ENCODE results near the gene RACK1. TPM values are rescaled to one million over a fixed set of nuclear protein-coding genes. Genes with fewer than 3 reads are reported as not detected.

Gene RACK1
- total and polyA plus RNA-seq, 2 donors = 2,408 to 2,993 TPM

DNA sequence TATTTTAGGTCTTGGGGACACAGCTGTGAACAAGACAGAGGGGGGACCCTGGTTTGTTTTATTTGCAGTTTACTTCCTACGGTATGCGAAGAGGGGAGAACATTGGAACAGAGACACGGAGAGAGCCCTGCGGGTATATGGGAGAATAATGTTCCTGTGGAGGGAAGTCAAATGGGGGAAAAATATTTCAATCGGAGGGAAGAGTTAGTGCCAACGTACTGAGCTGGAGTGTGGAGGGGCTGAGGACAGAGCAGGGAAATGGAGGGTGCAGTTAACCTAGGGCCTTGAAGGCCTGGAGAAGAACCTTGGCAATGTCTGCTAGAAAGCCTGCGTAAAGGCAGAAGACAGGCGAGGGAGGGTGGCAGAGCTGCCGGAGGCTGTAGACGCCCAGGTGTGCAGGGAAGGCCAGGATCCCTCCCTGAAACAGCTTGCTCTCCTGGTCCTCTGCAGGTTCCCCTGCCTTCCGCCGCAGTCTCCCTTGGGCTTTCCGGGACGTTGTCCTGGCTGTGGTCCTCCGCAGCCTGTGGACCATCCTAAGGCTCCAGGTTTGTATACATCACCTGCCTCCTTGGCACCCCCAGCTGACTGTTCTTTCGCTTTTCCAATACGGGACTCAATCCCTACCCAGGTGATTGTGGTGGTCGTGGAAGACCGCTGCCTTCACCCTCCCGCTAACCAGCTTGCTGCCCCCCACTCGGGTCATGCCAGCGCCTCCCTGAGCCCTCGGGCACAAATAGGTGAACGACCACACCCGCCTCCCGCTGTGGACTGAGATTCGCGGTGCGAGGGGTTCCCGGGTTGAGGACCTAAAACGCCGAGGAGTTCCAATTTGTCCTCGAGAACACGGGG lies 1.9 kb upstream of the RACK1 start:
- Histone ChIP-seq H3K27ac (ENCODE audit: low read depth) (peak overlapping the region; percentile 90), H3K4me1 (ENCODE audit: insufficient read depth) (peaks cover 2% of the 10 kb centered on the region), H3K36me3 (ENCODE audit: insufficient read depth) (peaks cover 6% of the 10 kb centered on the region), H3K4me3 (ENCODE audit: low read depth, low read length) (peak overlapping the region; percentile 78)
- WGBS = 33% methylated on average over 34 of the region's 34 CpGs
- DNase-seq (ENCODE audit: extremely low spot score) = no peak

DNA sequence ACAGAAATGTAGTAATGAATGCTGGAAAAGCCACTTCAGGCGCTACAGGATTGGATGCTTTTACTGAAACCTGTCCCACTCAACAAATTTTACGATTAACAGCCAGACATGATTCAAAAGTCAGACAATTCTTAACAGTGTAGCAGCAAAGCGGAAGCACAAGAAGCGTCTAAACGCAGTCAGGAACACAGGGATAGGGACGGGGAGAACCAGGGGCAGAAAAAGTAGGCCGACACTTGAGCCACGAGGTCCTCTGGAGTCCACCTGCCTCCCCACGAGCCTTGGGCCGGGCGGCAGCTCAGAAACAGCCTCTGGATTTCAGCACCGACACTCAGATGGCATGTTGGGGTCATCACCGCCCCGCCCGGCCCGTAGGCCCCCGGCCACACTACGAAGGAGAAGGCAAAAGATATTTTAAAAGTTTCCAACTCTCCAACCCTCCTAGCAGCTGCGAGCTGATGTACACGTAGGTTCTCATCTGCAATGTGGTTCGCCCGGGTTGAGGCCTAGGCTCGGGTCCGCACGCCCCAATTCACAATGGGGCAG lies 615 bp downstream of the RACK1 start:
- Histone ChIP-seq H3K4me1 (ENCODE audit: insufficient read depth) (peaks cover 2% of the 10 kb centered on the region), H3K36me3 (ENCODE audit: insufficient read depth) (peaks cover 6% of the 10 kb centered on the region), H3K4me3 (ENCODE audit: low read depth, low read length) (peak overlapping the region; percentile 66), H3K27ac (ENCODE audit: low read depth) (peak overlapping the region; percentile 77)
- no peak for DNase-seq (ENCODE audit: extremely low spot score)
- WGBS = 1% methylated on average over 25 of the region's 25 CpGs

DNA sequence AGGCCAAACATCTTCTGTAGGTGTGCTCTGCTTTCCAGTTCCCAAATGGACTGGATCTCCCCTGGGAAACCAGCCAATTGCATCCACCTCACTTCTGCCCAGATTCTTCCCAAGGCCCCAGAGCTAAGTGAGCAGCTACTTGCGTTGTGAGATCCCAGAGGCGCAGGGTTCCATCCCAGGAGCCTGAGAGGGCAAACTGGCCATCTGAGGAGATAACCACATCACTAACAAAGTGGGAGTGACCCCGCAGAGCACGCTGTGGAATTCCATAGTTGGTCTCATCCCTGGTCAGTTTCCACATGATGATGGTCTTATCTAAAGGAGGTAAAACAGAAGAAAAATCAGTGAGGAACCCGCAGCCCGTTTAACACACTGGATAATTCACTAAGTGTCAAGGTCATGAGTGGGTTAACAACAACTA lies 1.7 kb downstream of the RACK1 start:
- H3K36me3 ChIP-seq (ENCODE audit: insufficient read depth) = peaks cover 6% of the 10 kb centered on the region
- 37% methylated on average over 6 of the region's 6 CpGs for WGBS
- no peak for DNase-seq (ENCODE audit: extremely low spot score)

DNA sequence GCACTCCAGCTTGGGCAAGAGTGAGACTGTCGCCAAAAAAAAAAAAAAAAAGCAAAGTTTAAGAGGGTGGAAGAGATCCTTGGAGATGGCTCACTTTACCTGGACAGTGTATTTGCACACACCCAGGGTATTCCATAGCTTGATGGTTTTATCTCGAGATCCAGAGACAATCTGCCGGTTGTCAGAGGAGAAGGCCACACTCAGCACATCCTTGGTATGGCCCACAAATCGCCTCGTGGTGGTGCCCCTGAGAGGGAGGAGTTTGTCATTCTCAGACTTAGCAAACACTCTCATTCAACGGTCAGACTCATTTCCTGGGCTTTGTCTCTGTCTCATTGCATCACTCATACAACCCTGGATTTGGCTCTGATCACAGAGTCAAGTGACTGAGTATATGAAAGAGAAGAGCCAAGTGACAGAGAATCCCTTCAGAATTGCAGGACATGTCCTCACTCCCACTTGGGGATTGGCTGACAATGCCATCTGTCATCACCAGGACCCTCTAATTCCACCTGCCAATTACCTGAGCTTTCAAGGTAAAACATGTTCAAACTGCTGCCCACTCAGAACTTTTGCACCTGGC lies 2.2 kb downstream of the RACK1 start:
- Histone ChIP-seq H3K4me1 (ENCODE audit: insufficient read depth) (peaks cover 2% of the 10 kb centered on the region), H3K4me3 (ENCODE audit: low read depth, low read length) (no peak overlapping the region), H3K36me3 (ENCODE audit: insufficient read depth) (peaks cover 6% of the 10 kb centered on the region), H3K27ac (ENCODE audit: low read depth) (no peak overlapping the region)
- no peak for DNase-seq (ENCODE audit: extremely low spot score)
- WGBS = 51% methylated on average over 6 of the region's 6 CpGs

More for the DNA sequence above, 1.7 kb downstream of the RACK1 start:
- Histone ChIP-seq H3K4me1 (ENCODE audit: insufficient read depth) (peaks cover 2% of the 10 kb centered on the region), H3K27ac (ENCODE audit: low read depth) (no peak overlapping the region), H3K4me3 (ENCODE audit: low read depth, low read length) (no peak overlapping the region)

DNA sequence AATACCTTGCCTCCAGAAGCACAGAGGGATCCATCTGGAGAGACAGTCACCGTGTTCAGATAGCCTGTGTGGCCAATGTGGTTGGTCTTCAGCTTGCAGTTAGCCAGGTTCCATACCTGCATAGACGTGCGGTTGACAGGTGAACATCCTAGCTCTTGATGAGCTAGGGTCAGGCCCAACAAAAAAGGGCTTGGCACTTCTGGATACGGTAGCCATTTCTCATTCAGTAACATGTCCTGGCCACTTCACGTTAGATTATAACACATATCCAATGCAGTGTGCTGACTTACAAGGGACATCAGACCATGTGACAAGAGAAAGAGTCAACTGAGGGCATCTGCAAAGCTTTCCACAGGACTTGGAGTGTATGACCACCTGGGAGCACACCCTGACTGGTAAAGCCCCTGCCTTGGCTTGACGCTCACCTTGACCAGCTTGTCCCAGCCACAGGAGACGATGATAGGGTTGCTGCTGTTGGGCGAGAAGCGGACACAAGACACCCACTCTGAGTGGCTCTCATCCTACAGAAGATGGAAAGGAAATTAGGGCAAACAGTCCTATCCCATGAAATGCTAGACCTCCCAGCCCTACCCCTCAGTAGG lies 4.5 kb downstream of the RACK1 start:
- 93% methylated on average over 9 of the region's 9 CpGs for WGBS
- peaks cover 6% of the 10 kb centered on the region for H3K36me3 ChIP-seq (ENCODE audit: insufficient read depth)
- DNase-seq (ENCODE audit: extremely low spot score) = no peak
- no peak overlapping the region for H3K27ac ChIP-seq (ENCODE audit: low read depth)
- H3K4me1 ChIP-seq (ENCODE audit: insufficient read depth) = no peaks in the 10 kb centered on the region
- H3K4me3 ChIP-seq (ENCODE audit: low read depth, low read length) = no peak overlapping the region

DNA sequence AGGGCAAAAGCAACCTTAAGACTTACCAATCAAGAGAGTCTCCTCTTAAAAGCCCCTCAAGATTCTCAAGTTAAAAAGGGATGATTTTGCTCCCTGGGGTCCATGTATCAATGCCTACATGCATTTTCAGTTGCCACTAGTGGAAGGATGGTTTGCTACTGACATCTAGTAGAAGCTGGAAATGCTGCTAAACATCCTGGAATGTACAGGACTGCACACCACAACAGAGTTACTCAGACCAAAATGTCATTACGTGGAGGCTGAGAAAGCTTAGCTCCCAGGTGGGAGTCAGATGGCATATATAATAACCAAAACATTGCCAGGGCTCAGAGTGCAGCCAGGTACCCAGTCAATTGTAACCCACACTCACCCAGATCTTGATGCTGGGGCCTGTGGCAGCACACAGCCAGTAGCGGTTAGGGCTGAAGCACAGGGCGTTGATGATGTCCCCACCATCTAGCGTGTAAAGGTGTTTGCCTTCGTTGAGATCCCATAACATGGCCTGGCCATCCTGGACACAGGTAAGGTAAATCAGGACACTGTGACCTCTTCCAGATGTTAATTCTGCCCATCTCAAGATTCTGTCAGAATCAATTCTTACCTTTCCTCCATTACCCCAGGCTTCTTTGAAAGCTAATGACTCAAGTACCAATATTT lies 5.8 kb downstream of the RACK1 start:
- no peaks in the 10 kb centered on the region for H3K4me1 ChIP-seq (ENCODE audit: insufficient read depth)
- WGBS = 88% methylated on average over 5 of the region's 5 CpGs
- no peak for DNase-seq (ENCODE audit: extremely low spot score)
- no peak overlapping the region for H3K27ac ChIP-seq (ENCODE audit: low read depth)
- peaks cover 6% of the 10 kb centered on the region for H3K36me3 ChIP-seq (ENCODE audit: insufficient read depth)
- no peak overlapping the region for H3K4me3 ChIP-seq (ENCODE audit: low read depth, low read length)

DNA sequence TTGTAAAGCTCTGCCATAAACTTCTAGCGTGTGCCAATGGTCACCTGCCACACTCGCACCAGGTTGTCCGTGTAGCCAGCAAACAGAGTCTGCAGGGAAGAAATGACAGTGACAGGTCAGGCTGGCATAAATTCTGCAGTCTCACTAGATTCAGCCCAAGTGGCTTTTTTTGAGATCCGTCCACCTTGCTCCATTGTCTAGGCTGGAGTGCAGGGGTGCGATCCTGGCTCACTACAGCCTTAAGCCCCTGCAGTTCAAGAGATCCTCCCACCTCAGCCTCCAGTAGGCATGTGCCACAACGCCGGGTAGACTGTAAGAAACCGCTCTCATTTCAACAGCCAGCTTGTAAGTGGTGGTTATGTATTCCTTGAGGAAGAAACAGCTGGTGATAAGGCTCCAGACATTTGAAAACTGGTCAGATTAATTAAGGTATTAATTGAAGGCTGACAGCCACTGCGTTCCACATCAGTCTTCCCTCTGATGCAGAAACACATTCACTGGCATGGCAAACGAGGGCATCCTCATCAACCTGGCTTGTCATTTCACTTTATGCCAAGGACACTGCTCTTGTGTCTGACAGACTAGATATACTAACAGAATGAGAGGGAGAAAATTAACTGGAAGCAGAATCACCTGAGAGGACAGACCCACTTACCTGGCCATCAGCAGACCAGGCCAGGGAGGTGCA lies 6.6 kb downstream of the RACK1 start:
- Histone ChIP-seq H3K36me3 (ENCODE audit: insufficient read depth) (peaks cover 6% of the 10 kb centered on the region), H3K27ac (ENCODE audit: low read depth) (peak overlapping the region; percentile 42), H3K4me1 (ENCODE audit: insufficient read depth) (no peaks in the 10 kb centered on the region), H3K4me3 (ENCODE audit: low read depth, low read length) (no peak overlapping the region)
- no peak for DNase-seq (ENCODE audit: extremely low spot score)
- 88% methylated on average over 10 of the region's 10 CpGs for WGBS

DNA sequence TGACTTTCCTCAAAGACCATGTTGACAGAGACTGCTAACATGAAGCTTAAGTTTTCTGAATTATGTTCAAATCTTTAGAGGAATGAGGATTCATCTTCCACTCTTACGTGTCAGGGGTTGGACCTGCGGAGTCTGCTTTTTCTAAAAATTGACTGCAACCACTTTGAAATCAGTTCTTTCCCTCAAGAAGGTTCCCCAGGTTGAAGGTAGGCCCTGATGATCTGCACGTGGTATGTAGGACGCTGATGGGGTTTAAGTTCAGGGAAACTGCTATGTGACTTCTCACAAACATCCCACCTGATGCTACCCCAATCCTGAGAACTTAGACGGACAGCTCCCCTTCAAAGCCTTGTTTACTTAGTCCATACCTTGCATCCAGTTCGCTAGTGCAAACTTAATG lies 7.2 kb downstream of the RACK1 start:
- Histone ChIP-seq H3K36me3 (ENCODE audit: insufficient read depth) (peaks cover under 1% of the 10 kb centered on the region), H3K4me3 (ENCODE audit: low read depth, low read length) (no peak overlapping the region), H3K27ac (ENCODE audit: low read depth) (no peak overlapping the region), H3K4me1 (ENCODE audit: insufficient read depth) (no peaks in the 10 kb centered on the region)
- 81% methylated on average over 6 of the region's 6 CpGs for WGBS
- no peak for DNase-seq (ENCODE audit: extremely low spot score)

DNA sequence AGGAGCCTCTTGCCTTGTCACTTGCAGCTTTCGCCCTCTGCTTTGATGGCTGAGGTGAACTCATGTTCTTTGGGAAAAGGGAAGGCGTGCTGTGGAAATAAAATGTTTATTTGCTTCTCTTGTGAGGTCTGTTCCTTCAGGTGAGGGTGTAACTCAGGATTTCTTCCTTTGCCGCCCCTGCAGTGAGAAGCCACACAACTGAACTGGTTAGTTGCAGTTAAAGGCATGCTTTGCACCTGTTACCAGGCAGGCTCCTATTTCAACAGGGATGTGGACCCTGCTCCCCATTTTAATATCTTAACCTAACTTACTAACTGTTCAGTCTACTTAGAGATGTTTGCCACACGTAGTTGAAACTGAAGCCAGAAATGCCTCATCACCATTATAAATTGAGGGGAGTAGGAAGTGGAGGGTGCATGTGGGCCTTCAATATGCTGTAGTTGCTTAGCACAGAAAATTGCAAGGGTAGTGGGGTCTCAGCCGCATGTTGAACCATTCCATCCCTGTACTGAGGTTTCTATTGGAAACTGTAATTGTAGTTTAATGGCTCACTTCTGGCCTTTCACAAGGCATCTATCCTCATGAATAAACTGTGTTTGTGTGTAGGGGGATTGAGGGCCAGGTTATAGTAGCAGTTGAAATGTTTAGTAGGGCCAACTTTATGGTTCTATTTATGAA lies 7.9 kb downstream of the RACK1 start:
- Histone ChIP-seq H3K4me3 (ENCODE audit: low read depth, low read length) (no peak overlapping the region), H3K27ac (ENCODE audit: low read depth) (no peak overlapping the region), H3K36me3 (ENCODE audit: insufficient read depth) (no peaks in the 10 kb centered on the region), H3K4me1 (ENCODE audit: insufficient read depth) (no peaks in the 10 kb centered on the region)
- WGBS = 68% methylated on average over 5 of the region's 5 CpGs
- DNase-seq (ENCODE audit: extremely low spot score) = no peak

DNA sequence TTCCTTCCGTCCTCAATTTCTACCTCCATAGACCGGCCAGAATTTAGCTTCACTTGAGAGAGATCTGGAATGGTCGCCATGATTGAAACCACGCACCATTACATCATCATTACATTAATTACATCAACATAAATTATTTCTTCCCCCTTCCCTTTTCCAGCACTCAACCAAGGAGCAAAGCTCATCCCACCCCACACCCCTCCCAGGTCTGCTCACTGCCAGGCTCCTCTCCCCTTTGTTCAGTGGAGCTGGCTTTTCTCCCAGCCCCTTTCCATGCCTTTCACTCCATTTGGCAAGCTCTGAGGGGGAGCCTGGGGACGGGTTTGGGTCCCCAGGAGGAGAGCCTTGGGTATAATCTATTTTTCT lies 8.4 kb downstream of the RACK1 start:
- Histone ChIP-seq H3K27ac (ENCODE audit: low read depth) (no peak overlapping the region), H3K36me3 (ENCODE audit: insufficient read depth) (no peaks in the 10 kb centered on the region), H3K4me3 (ENCODE audit: low read depth, low read length) (no peak overlapping the region), H3K4me1 (ENCODE audit: insufficient read depth) (no peaks in the 10 kb centered on the region)
- 76% methylated on average over 5 of the region's 5 CpGs for WGBS
- no peak for DNase-seq (ENCODE audit: extremely low spot score)

DNA sequence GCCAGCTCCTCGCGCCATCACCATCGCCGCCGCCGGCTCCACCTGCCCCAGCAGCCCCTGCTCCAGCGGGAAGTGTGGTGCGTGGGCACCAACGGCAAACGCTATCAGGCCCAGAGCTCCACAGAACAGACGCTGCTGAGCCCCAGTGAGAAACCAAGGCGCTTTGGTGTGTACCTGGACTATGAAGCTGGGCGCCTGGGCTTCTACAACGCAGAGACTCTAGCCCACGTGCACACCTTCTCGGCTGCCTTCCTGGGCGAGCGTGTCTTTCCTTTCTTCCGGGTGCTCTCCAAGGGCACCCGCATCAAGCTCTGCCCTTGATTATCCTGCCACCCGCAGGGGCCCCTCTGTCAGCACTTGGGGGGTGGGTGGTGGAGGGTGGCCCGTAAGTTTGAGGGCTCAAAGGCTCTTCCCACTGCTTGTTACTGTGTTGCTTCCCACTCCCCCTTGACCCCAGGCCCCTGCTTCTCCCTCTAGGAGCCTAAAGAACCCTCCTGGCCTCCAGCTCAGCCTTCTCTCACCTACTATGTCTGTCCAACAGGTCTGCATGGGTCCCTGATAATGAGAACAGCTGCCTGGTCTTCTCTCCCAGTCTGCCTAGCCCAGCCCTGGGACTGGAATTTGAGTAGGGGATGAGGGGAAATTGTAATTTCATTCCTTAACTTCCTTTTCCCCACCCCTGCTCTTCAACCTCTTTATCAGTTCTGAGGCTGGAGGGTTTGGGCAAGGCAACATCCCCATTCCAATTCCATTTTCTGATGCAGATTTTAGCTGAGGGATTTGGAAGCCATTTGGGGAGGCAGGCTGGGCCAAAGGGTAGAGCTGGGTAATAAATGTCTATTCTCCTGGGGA lies 9.0 kb downstream of the RACK1 start:
- Histone ChIP-seq H3K36me3 (ENCODE audit: insufficient read depth) (no peaks in the 10 kb centered on the region), H3K4me3 (ENCODE audit: low read depth, low read length) (no peak overlapping the region), H3K4me1 (ENCODE audit: insufficient read depth) (no peaks in the 10 kb centered on the region), H3K27ac (ENCODE audit: low read depth) (no peak overlapping the region)
- no peak for DNase-seq (ENCODE audit: extremely low spot score)
- WGBS = 84% methylated on average over 22 of the region's 22 CpGs

DNA sequence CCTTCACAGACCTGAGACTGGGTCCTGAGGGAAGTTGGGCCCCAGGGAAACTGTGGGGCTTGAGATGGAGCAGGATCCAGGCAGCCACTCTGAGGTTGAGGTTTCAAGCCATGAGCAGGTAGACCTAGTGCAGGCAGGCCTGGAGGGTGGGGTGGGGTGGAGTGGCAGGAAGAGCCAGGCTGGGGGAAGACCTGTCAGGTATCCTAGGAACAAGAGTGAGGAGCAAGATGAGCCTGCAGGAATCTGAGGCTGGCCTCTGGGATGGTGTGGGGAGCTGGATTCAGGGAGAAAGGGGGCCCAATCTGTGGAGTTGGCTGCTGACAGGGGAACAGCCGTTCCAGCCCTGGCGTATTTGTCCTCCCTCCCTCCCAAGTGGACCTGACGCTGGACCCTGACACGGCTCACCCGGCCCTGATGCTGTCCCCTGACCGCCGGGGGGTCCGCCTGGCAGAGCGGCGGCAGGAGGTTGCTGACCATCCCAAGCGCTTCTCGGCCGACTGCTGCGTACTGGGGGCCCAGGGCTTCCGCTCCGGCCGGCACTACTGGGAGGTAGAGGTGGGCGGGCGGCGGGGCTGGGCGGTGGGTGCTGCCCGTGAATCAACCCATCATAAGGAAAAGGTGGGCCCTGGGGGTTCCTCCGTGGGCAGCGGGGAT lies 9.8 kb downstream of the RACK1 start:
- Histone ChIP-seq H3K4me1 (ENCODE audit: insufficient read depth) (no peaks in the 10 kb centered on the region), H3K27ac (ENCODE audit: low read depth) (no peak overlapping the region), H3K4me3 (ENCODE audit: low read depth, low read length) (no peak overlapping the region), H3K36me3 (ENCODE audit: insufficient read depth) (no peaks in the 10 kb centered on the region)
- WGBS = 87% methylated on average over 24 of the region's 24 CpGs
- no peak for DNase-seq (ENCODE audit: extremely low spot score)
